H1 (cell line): ENCODE results near the gene LBX2. TPM values are rescaled to one million over a fixed set of nuclear protein-coding genes. Genes with fewer than 3 reads are reported as not detected.

Source experiments
- CTCF ChIA-PET: fragments of 300-600 bp; sonication (Branson Sonifier 250); formaldehyde crosslinking; loops from one replicate; lab custom pipeline; 2021; ENCODE audit not compliant: partially characterized antibody; lab: Charles Lee
- POLR2A ChIA-PET: fragments of 300-600 bp; sonication (Branson Sonifier 250); formaldehyde crosslinking; loops from one replicate; lab custom pipeline; 2021; ENCODE audit warnings: inconsistent platforms; ENCODE audit not compliant: partially characterized antibody; lab: Charles Lee
- DNase-seq, 2 experiments: peaks; one replicate each; pipeline versions ENCODE4 v3.0.0 to v3.0.0-alpha.2; 2010 to 2022; ENCODE audit warnings: low spot score in 2 of 2, low read depth in 1 of 2, mixed read lengths in 1 of 2
- FAIRE-seq: peaks from 2 replicates; lab custom pipeline; 2011; peaks lifted over from hg19 to GRCh38; lab: Jason Lieb, UNC
- H2AFZ ChIP-seq: 2 replicates; pipeline ENCODE4 v1.8.1; 2012; ENCODE audit warnings: low read length, inconsistent platforms
- H2AK5ac ChIP-seq: 2 replicates; pipeline ENCODE4 v1.6.1; 2013; ENCODE audit warnings: low read depth, low read length
- H2BK120ac ChIP-seq: replicated peaks from 2 replicates; pipeline ENCODE3; 2013; ENCODE audit warnings: low read depth, low read length, inconsistent platforms
- H2BK12ac ChIP-seq: 2 replicates; pipeline ENCODE4 v1.6.1; 2013; ENCODE audit warnings: low read depth, low read length
- H2BK15ac ChIP-seq: 2 replicates; pipeline ENCODE4 v1.6.1; 2013; ENCODE audit warnings: low read length
- H2BK20ac ChIP-seq: 2 replicates; pipeline ENCODE4 v1.6.1; 2013; ENCODE audit warnings: low read length
- H2BK5ac ChIP-seq: 2 replicates; pipeline ENCODE4 v1.6.1; 2013; ENCODE audit warnings: low read depth, low read length
- H3K14ac ChIP-seq: 2 replicates; pipeline ENCODE4 v1.6.1; 2013; ENCODE audit warnings: inconsistent platforms; ENCODE audit not compliant: insufficient read length
- H3K18ac ChIP-seq: 2 replicates; pipeline ENCODE4 v1.6.1; 2013; ENCODE audit warnings: low read length; ENCODE audit errors: extremely low read depth
- H3K23ac ChIP-seq: 2 replicates; pipeline ENCODE4 v1.6.1; 2013; ENCODE audit warnings: inconsistent platforms; ENCODE audit not compliant: insufficient read length
- H3K23me2 ChIP-seq: 2 replicates; pipeline ENCODE4 v1.6.1; 2013; ENCODE audit warnings: low read depth, low read length
- H3K27ac ChIP-seq: 2 replicates; pipeline ENCODE4 v1.6.1; 2011; ENCODE audit warnings: low read depth, low read length, inconsistent platforms
- H3K27me3 ChIP-seq, 4 experiments: replicated peaks in 1 of 4; 1 replicate in 1 of 4; 2 replicates in 3 of 4; pipeline versions ENCODE4 v1.6.1 to v1.8.1; 2011 to 2013; ENCODE audit warnings: low read length in 3 of 4, mild to moderate bottlenecking in 3 of 4, inconsistent platforms in 2 of 4, mixed read lengths in 2 of 4, moderate library complexity in 1 of 4; ENCODE audit not compliant: control insufficient read depth in 3 of 4, insufficient read depth in 3 of 4; ENCODE audit errors: extremely low read depth in 1 of 4
- H3K36me3 ChIP-seq, 4 experiments: 2 replicates each; pipeline versions ENCODE4 v1.6.1 to v1.8.1; 2011 to 2013; ENCODE audit warnings: mild to moderate bottlenecking in 4 of 4, low read length in 3 of 4, moderate library complexity in 2 of 4, control low read depth in 1 of 4, inconsistent platforms in 1 of 4; ENCODE audit not compliant: insufficient read depth in 4 of 4, control insufficient read depth in 2 of 4
- H3K4ac ChIP-seq: replicated peaks from 2 replicates; pipeline ENCODE3; 2013; ENCODE audit warnings: low read length, low read depth, mixed read lengths, inconsistent platforms; ENCODE audit not compliant: insufficient read length
- H3K4me1 ChIP-seq, 4 experiments: replicated peaks in 1 of 4; 1 replicate in 1 of 4; 2 replicates in 3 of 4; pipeline versions ENCODE4 v1.6.1 to v1.8.1; 2011 to 2013; ENCODE audit warnings: low read length in 3 of 4, inconsistent platforms in 2 of 4, mixed read lengths in 1 of 4; ENCODE audit not compliant: insufficient read depth in 4 of 4, control insufficient read depth in 3 of 4
- H3K4me2 ChIP-seq, 2 experiments: 2 replicates each; pipeline versions ENCODE4 v1.6.1 to v1.8.1; 2011 to 2013; ENCODE audit warnings: low read depth in 2 of 2, low read length in 2 of 2, control low read depth in 1 of 2, inconsistent platforms in 1 of 2, mild to moderate bottlenecking in 1 of 2; ENCODE audit not compliant: insufficient read depth in 1 of 2
- H3K4me3 ChIP-seq, 4 experiments: fragments of 200-600, 300-600 bp in 1 of 4; sonication (generic), shearing (Covaris generic), sonication (Bioruptor Twin) in 1 of 4; 2 replicates each; pipeline versions ENCODE4 v1.5.1 to v1.8.1; 2011 to 2016; ENCODE audit warnings: low read length in 4 of 4, low read depth in 3 of 4, control low read depth in 2 of 4, inconsistent platforms in 2 of 4, mild to moderate bottlenecking in 2 of 4, mixed read lengths in 1 of 4, moderate library complexity in 1 of 4; ENCODE audit not compliant: insufficient read depth in 2 of 4; ENCODE audit errors: extremely low read depth in 1 of 4
- H3K56ac ChIP-seq: replicated peaks from 2 replicates; pipeline ENCODE3; 2013; ENCODE audit warnings: low read depth, mild to moderate bottlenecking, mixed read lengths, low read length, inconsistent platforms; ENCODE audit not compliant: insufficient read length
- H3K79me1 ChIP-seq: 2 replicates; pipeline ENCODE4 v1.6.1; 2013; ENCODE audit warnings: low read depth, low read length, control low read depth
- H3K79me2 ChIP-seq, 2 experiments: 2 replicates each; pipeline versions ENCODE4 v1.6.1 to v1.8.1; 2012 to 2013; ENCODE audit warnings: low read length in 2 of 2, mild to moderate bottlenecking in 2 of 2, inconsistent platforms in 1 of 2; ENCODE audit not compliant: insufficient read depth in 2 of 2, control insufficient read depth in 1 of 2
- H3K9ac ChIP-seq, 4 experiments: replicated peaks in 1 of 4; 1 replicate in 1 of 4; 2 replicates in 3 of 4; pipeline versions ENCODE4 v1.6.1 to v1.8.1; 2011 to 2013; ENCODE audit warnings: low read depth in 3 of 4, low read length in 3 of 4, control low read depth in 2 of 4, mild to moderate bottlenecking in 2 of 4, moderate library complexity in 2 of 4, inconsistent platforms in 1 of 4; ENCODE audit errors: extremely low read depth in 1 of 4
- H3K9me3 ChIP-seq, 2 experiments: 2 replicates each; pipeline versions ENCODE4 v1.6.1 to v1.8.1; 2012 to 2013; ENCODE audit warnings: mild to moderate bottlenecking in 2 of 2, moderate library complexity in 2 of 2, control low read depth in 1 of 2, inconsistent platforms in 1 of 2, low read depth in 1 of 2, low read length in 1 of 2, mixed read lengths in 1 of 2; ENCODE audit not compliant: insufficient read depth in 2 of 2
- H4K20me1 ChIP-seq, 2 experiments: replicated peaks in 1 of 2; 2 replicates each; pipeline versions ENCODE3 to v1.8.1; 2011 to 2013; ENCODE audit warnings: inconsistent platforms in 2 of 2, low read length in 2 of 2, mild to moderate bottlenecking in 1 of 2; ENCODE audit not compliant: insufficient read depth in 2 of 2, control insufficient read depth in 1 of 2
- H4K5ac ChIP-seq: 2 replicates; pipeline ENCODE4 v1.6.1; 2013; ENCODE audit warnings: low read length, low read depth, mixed read lengths, inconsistent platforms; ENCODE audit not compliant: insufficient read length
- H4K8ac ChIP-seq: 2 replicates; pipeline ENCODE4 v1.8.0; 2013; ENCODE audit warnings: mild to moderate bottlenecking, moderate library complexity, low read length, inconsistent platforms; ENCODE audit not compliant: insufficient read depth; ENCODE audit errors: extremely low read depth
- H4K91ac ChIP-seq: replicated peaks from 2 replicates; pipeline ENCODE3; 2013; ENCODE audit warnings: low read length, mixed read lengths, inconsistent platforms; ENCODE audit not compliant: insufficient read length
- POLR2A ChIP-seq, 2 experiments: IDR thresholded peaks; 1 replicate in 1 of 2; 2 replicates in 1 of 2; pipeline ENCODE4 v1.6.1; 2011; ENCODE audit warnings: low read depth in 2 of 2, low read length in 2 of 2, mild to moderate bottlenecking in 2 of 2; ENCODE audit errors: control extremely low read depth in 1 of 2
- RNF2 ChIP-seq: fragments of 200-900, 300-1000 bp; sonication (generic); IDR thresholded peaks from 2 replicates; pipeline ENCODE4 v1.7.1; 2016; ENCODE audit warnings: borderline replicate concordance, low read depth, mild to moderate bottlenecking, antibody characterized with exemption, low read length; ENCODE audit not compliant: poor library complexity, severe bottlenecking; ENCODE audit errors: missing control alignments
- WGBS, 2 experiments: shearing (Covaris generic) in 1 of 2; methylation state at CpG; one replicate each; pipeline versions ENCODE4 v1.1.6 to v1.1.7; 2013 to 2015; ENCODE audit warnings: low lambda C conversion rate in 2 of 2, mixed read lengths in 2 of 2, inconsistent platforms in 1 of 2, low coverage in 1 of 2, missing lambda C conversion rate in 1 of 2; ENCODE audit not compliant: insufficient replicate concordance in 2 of 2, insufficient coverage in 1 of 2, insufficient read length in 1 of 2; ENCODE audit errors: extremely low coverage in 1 of 2, missing lambda C conversion rate in 1 of 2; 5-methylcytosine and 5-hydroxymethylcytosine counted together
- polyA plus RNA-seq, 7 experiments: library from polyadenylated mRNA; depleted of rRNA in 3 of 7; stranded (reverse) in 5 of 7; unstranded in 2 of 7; fragments of >200 nt in 5 of 7; fragments of 200-250 nt in 2 of 7; gene quantifications; 1 replicate in 5 of 7; 2 replicates in 1 of 7; 4 replicates in 1 of 7; pipeline versions ENCODE4 v1.2.1 to v1.2.3, GENCODE V29; 2011 to 2013; ENCODE audit warnings: missing spikeins in 2 of 7, mixed read lengths in 2 of 7
- total RNA-seq: library from RNA; stranded (reverse); fragmentation: NEBNext Ultra II Directional; extraction: Animal tissue kit (Norgen Biotek cat#: 25700); gene quantifications from 2 replicates; pipeline ENCODE4 v1.2.1, GENCODE V29; 2021

Gene LBX2
- total and polyA plus RNA-seq, 2 of the 8 experiments (the other 6 are each of a cell fraction or from before 2014, with no cell fraction given), result 0.27 TPM; not detected in 1

GRCh38 chr2:74533464-74533863, 34.1 kb upstream of the LBX2 start:
- Histone ChIP-seq H2AFZ (no peak overlapping the region), H2BK5ac (no peak overlapping the region), H3K4me3 (no peak overlapping the region), H3K23ac (no peak overlapping the region), H2BK20ac (no peak overlapping the region), H2BK15ac (no peak overlapping the region), H3K4me1 (peaks cover 4 to 9% (median 6%) of the 10 kb centered on the region in 4 experiments; a peak in 6 of 7 replicates), H3K79me1 (peaks cover 5% of the 10 kb centered on the region), H3K79me2 (peaks cover 0 to 9% of the 10 kb centered on the region in 2 experiments; a peak in 2 of 4 replicates), H2BK120ac (no peak overlapping the region), H4K8ac (no peak overlapping the region), H3K14ac (no peak overlapping the region), H3K36me3 (peaks cover 2 to 17% (median 10%) of the 10 kb centered on the region in 4 experiments; a peak in 7 of 8 replicates), H4K20me1 (peaks cover 6 to 8% of the 10 kb centered on the region in 2 experiments), H3K9me3 (no peaks in the 10 kb centered on the region), H3K27me3 (no peaks in the 10 kb centered on the region; a peak in 1 of 7 replicates), H3K4ac (no peak overlapping the region), H2AK5ac (no peak overlapping the region), H3K56ac (no peak overlapping the region), H4K5ac (no peak overlapping the region), H4K91ac (no peak overlapping the region), H2BK12ac (no peak overlapping the region), H3K4me2 (no peak overlapping the region), H3K18ac (no peak overlapping the region), H3K27ac (no peak overlapping the region), H3K9ac (no peak overlapping the region), H3K23me2 (peaks cover 9% of the 10 kb centered on the region; the same call in 1 of the 2 replicates)
- ChIA-PET POLR2A (interaction anchor here (1.3 to 5.9 kb wide), 3 partner anchors 11 to 93 kb away, joined by 3 to 73 read pairs (median 39); partner anchors contain the start of gene LBX2), CTCF (interaction anchor here (1.0 to 7.0 kb wide), 7 partner anchors 9 to 54 kb away, joined by 3 to 53 read pairs (median 4); no protein-coding TSS in a partner anchor)
- whole genome bisulfite sequencing, 2 experiments, result 82% methylated on average over 4 of the region's 4 CpGs; no CpG with 5 or more reads in 1 of the 2 experiments
- no peak for FAIRE-seq
- TF ChIP-seq POLR2A (IDR thresholded peaks at IDR 0.05; ENCODE audit: control extremely low read depth in 1 of 2, low read depth in 2 of 2, low read length in 2 of 2) (peak in 1 of 2 experiments; percentile 47; a peak in 1 of 3 replicates), RNF2 (no peak)
- no peak for DNase-seq
